GM18498 (cell line): ENCODE measurements around the gene THEM4.
A peak's percentile ranks its signal among the peaks of the same experiment; 100 is the strongest.
"Not testable (repeated sequence)": the region's sequence is repeated elsewhere in the genome, so short reads cannot be mapped to it uniquely, and the experiment has no call there.

Experiments used
- ATAC-seq: cut with Tn5 transposase; IDR thresholded peaks from one replicate; pipeline ENCODE4 v1.9.1; 2021; ENCODE audit warnings: mild to moderate bottlenecking, moderate library complexity; ENCODE audit not compliant: unreplicated experiment

The THEM4 gene

DNA sequence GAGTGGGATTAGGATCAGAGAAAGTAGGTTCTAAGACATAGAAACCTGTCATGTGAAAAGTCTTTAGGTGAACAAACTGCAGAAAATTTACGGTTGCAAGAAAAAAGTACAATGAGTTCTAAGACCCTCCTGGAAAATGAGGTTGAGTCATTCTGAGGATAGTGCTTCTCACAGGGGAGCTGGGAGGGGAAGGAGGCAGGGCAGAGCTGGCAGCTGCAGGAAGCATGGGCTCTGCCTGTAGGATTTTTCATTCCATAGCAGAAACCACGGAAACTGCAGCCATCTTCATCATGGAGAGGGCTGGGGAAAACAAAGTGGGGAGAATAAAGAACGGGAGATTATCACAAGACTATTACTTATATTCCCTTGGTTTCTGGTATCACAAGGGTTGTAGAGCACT lies 25.8 kb upstream of the THEM4 start:
- no peak for ATAC-seq

DNA sequence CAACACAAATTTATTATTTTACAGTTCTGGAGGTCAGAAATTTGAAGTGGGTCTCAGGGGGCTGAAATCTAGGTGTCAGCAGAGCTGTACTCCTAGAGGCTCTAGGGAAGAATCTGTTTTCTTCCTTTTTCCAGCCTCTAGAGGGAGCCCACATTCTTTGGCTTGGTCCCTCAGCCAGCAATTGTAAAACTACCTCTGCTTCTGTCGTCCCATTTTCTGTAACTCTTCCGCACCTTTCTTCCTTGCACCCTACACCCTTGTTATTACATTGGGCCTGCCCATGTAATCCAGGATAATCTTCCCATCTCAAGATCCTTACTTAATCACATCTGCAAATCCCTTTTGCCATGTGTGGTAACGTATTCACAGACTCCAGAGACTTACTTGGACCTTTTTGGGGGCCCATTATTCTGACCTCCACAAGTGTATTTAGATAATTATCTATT lies 24.8 kb upstream of the THEM4 start:
- ATAC-seq, result no peak

DNA sequence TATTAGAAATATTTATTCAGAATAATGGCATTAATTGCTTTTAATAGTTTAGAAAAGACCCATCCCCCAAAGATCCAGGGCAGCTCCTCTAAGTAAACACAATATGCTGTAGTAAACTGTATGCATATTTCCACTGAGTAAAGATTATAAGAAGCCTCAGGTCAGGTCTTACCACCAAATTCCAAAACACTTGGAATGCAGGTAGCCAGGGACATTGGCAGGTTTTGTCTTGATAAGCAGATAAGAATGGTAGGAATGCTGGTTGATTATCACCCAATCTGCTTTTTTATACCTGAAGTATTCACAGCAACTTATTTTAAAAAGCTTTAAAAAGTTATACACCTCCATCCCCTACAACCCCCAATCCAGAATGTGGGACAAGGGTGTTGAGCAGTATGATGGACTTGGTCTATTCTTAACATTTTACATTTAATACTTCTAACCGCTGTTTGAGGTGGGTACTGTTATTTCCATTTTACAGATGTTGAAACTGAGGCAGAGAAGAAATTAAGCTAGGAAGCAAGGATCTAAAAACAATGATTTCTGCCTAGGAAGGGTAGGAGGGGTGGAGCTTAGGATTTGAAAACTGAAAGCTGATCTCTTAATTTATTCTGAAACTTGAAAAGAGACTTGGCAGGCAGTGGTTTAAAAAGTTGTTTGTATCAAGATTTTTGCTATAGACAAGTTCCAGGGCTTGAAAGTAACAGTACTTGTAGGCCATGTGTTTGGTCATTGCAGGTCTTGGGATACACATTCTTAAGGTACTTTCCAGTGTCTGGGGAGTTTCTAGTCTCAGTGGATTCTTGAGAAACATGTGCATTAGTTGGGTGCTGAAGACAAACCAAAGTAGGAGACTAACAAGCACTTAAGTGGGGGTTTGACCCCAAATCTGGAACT lies 15.6 kb upstream of the THEM4 start:
- peak; percentile 51 for ATAC-seq

DNA sequence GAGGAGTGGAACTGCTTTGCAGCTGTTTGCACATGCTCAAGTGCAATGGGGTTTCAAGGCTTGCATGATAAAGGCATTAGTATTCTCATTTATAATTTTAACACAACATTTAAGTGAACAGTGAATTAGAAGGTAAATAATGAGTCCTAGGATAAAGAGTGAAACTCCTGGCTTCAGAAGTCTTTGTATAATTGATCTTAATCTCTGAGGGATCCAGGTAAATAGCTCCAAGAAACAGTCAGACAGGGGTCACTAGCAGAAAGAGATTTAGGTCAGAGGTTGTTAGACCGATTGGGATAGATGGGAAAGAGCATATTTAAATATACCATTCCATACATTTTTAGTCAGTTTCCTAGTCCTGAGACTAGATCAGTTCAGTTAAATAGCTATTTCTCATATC lies 14.1 kb upstream of the THEM4 start:
- ATAC-seq, result no peak

DNA sequence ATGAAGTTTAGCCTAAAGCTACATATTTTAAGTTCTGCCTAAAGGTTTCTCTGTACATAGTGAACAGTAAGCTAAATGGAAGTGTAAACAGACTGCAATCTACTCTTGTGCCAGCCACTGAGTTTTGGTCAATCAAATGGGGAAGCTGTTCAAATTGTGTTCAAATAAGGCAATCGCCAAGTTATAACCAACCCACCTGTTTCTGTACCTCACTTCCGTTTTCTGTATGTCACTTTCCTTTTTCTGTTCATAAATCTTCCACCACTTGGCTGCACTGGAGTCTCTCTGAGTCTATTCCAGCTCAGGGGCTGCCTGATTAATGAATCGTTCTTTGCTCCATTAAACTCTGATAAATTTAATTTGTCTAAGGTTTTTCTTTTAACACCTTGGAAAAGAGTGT lies 10.8 kb upstream of the THEM4 start:
- ATAC-seq, result no peak

DNA sequence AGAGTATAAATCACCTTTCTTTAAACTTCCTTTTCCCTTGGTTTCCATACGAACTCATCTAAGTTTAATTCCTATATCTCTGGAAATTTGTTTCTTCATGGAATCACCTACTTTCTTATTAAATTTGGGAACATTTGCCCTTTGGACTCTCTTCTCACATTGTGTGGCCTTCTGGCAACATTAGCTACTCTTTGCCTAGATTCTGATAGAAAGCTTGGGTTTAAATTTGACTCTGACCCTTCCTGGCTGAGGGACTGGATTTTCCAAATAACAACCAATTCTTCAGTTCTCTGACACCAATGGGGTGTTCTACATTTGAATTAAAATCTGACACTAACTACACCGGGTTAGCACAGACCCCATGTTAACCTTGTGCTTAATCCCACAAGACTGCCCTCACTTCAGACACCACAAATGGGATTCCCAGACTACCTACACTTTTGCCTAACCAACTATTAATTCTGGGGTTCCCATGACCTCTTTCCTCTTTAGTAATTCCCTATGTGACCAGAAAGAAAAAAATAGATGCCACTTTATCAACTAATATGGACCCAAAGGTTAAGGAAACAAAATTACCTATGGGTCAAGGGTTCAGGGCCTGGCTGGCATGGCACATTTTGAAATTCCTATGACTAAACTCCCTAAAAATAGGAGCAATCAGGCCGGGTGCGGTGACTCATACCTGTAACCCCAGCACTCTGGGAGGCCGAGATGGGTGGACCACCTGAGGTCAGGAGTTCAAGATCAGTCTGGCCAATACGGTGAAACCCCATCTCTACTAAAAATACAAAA lies 9.7 kb upstream of the THEM4 start:
- no peak for ATAC-seq

DNA sequence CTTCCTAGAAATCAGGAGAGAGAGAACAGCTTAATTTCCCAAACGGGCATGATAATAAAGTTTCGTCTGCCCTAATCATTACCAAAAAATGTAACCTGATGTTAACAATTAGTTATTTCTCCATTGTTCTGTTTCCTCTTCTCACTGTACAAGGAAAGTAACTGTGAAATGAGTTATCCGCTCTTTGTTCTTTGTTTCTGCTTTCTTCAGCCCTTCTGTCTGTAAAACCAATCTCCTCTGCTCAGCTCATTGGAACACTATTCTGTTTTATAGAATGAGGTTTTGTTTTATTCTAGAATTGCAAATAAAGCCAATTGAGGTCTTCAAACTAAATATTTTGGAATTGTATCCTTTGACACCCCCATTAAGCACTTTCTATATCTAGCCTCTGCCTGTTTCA lies 8.8 kb upstream of the THEM4 start:
- no peak for ATAC-seq

DNA sequence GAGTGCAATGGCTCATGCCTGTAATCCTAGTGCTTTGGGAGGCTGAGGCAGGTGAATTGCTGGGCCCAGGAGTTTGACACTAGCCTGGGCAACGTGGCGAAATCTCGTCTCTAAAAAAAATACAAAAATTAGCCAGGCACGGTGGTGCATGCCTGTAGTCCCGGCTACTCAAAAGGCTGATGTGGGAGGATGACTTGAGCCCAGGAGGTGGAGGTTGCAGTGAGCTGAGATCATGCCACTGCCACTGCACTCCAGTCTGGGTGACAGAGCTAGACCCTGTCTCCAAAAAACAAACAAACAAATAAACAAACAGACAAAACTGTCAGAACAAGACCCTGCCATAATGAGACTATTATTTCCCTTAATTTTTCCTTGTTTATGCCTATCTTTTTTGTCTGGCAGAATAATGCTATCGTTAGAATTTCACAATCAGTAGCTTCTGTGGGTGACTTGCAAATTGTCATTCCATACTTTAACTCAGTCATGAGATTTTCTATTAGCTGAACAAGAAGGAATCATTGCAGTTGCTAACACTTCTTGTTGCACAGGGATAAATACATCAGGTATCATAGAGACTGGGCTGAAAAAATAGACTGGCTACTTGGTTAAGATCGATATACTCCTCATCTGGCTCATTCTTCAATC lies 7.5 kb upstream of the THEM4 start:
- no peak for ATAC-seq

DNA sequence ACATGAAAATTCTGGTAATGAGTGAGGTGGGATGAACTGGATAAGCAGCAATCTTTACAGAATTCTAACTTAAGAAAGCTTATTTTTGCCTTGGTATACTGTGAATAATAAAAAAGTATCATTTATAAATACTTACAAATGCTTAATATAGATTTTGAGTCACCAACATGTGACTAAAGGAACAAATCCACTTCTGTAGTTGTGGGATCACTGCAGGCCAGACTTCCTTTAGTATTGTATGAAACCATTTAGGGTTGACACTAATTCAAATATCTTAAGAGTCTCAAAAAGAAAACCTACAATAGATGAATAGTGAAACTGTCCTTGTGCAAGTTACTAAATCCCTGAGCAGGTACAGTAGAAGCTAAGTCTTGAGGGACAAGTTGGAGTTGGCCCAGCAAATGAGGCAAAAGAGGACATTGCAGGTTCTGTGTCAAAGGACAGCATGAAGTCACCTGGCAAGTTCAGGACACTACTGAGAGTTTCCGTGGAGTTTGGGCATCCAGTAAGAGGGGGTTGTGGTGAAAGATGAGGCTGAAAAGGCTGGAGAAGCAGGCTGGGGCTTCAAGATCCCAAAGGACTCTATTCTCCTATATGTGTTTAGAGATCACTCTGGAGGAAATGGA lies 5.9 kb upstream of the THEM4 start:
- ATAC-seq, result no peak

DNA sequence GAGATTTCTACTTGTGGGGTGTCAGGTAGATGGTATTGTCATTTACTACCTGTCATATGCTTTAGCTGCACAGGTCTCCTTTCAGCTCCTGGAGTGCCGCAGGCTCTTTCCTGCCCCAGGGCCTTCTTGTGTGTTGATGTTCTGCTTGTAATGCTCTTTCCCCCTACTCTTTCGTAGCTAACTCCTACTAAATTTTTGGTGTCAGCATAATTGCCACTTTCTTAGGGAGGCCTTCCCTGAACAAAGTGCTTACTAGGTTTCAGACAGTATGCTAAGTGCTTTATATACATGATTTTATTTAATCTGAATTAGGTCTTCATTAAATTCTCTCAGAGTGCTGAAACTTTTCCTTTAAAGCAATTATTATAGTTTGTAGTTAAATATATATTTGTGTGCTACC lies 4.8 kb upstream of the THEM4 start:
- no peak for ATAC-seq

DNA sequence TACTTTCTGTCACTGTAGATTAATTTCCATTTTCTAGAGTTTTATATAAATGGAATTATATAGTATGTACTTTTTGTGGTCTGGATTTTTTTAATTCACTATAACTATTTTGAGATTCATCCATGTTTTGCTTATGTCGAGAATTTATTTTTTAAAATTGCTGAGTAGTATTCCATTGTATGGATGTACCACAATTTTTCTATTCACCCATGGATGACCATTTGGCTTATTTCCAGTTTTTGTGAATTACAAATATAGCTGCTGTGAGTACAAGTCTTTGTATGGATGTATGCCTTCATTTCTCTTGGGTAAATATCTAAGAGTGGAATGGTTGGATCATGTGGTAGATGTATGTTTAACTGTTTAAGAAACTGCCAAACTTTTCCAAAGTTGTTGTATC lies 3.7 kb upstream of the THEM4 start:
- ATAC-seq, result no peak

DNA sequence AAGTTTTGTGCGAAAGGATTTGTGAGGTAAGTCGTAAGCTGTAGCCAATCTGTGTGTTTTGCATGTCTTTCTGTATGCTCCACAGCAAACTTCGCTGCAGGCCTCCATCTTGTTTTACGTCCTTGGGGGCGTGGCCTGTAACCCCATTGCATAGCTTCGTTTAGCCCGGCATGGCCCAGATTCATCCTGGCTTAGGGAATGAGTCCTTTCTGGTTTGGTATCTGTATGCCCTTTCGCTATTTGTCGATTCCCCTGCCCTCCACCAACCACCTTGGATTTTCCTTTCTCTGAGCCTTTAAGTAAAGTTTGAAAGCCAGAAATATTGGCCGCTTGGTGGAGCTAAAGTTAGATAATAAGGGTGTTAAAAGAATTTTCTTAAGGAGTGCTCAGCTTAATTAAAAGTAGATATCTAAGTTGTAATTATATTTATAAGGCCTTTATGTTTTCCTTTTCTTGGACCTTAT lies 1.1 kb downstream of the THEM4 start:
- ATAC-seq, result no peak

DNA sequence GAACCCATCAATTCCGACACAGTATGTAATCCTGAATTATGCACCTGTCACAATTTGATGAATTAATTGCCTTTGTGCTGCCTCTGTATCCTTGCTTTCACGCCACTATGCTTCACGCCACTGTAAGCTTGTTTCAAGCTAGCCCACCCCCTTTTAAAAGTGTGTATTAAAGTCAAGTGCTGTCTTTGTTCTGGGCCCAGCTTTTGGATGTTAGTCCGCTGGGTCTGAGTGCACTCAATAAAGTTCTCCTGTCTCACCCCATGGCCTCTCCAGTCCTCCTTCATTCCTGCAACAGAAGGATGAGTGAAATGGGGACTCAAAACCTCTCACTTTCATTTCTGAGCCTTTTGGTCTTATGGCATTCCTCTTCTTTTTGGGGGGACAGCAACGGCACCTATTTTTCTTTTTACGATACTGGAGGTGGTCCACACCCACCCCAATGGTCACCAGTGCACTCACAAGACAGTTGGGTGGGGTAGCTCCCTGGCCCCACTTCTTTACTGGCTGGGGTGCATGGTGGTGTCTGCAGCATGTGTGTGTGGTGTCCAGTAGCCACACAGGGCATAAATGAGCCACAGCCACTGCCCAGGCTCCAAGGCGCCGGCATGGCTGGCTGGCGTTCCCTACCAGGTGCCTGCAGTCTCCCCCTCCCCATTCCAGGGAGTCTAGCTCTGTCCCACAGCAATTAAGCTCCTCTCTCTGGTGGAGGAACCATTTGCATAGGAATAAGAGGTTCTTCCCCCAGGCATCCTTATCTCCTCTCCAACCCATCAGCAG lies 1.8 kb downstream of the THEM4 start:
- no peak for ATAC-seq

DNA sequence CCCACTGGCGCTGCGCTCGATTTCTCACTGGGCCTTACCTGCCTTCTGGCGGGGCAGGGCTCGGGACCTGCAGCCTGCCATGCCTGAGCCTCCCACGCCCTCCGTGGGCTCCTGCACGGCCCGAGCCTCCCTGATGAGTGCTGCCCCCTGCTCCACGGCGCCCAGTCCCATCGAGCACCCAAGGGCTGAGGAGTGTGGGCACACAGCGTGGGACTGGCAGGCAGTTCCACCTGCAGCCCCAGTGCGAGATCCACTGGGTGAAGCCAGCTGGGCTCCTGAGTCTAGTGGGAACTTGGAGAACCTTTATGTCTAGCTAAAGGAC lies 3.0 kb downstream of the THEM4 start:
- not testable (repeated sequence) for ATAC-seq

DNA sequence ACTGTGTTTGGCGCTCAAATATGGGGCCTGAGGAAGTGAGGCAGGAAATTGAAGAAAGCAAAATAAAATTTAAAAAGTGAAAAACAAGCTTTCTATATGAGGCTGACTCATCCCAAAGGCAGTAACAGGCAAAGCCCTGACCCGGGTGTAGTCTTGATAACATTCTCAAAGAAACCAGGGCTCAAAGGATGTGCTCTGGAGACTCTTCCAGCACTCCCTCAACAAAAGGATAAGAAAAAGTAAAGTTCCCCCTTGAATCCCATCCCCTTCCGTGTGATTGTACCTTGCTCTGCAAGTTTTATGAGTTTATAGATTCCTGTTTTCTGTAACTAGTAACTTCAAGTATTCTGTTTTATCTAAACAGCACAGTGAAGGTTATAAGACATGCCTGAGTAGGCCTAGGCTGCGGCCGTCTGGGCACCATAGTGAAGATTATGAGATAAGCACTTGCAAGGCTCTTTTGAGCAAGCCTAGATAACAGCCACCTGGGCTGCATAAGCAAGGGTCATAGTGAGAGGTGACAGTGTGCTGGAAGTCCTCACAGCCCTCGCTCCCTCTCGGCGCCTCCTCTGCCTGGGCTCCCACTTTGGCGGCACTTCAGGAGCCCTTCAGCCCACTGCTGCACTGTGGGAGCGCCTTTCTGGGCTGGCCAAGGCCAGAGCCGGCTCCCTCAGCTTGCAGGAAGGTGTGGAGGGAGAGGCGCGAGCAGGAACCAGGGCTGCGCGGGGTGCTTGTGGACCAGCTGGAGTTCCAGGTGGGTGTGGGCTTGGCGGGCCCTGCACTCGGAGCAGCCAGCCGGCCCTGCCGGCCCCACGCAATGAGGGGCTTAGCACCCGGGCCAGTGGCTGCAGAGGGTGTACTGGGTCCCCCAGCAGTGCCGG lies 3.6 kb downstream of the THEM4 start:
- ATAC-seq, result not testable (repeated sequence)

DNA sequence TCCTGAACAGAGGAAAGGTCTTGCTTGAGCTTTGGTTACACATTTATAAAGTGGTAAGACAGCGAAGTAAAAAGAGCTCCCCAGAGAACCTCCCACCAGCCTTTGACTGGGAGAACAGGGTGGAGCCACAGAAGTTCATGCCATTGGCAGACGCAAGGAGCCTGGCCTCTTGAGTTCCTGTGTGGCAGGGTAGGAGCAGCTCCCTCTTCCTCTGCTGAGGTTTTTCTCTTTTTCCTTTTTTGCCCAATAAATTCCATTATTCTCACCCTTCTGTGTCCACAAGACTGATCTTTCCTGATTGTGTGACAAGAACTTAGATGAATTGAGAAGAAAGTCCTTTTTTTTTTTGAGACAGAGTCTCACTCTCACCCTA lies 4.3 kb downstream of the THEM4 start:
- ATAC-seq, result no peak

DNA sequence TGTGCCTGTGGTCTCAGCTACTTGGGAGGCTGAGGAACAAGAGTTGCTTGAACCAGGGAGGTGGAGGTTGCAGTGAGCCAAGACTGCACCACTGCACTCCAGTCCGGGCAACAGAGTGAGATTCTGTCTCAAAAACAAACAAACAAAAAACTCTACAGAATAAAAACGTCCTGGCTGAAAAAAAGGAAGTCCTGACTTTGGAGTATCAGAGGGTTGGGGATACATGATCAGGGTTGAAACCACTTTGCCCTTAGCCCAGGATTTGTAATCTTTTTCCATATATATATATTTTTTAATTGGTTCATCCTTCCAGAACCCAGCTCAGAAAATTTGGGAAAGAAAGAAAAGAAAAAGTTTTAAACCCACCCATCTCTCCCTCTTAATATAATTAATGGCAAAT lies 6.5 kb downstream of the THEM4 start:
- no peak for ATAC-seq

DNA sequence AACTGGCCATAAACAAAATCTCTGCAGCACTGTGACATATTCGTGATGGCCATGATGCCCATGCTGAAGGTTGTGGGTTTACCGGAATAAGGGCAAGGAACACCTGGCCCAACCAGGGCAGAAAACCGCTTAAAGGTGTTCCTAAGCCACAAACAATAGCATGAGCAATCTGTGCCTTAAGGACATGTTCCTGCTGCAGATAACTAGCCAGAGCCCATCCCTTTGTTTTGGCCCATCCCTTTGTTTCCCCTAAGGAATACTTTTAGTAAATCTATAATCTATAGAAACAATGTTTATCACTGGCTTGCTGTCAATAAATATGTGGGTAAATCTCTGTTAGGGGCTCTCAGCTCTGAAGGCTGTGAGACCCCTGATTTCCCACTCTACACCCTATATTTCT lies 8.5 kb downstream of the THEM4 start:
- ATAC-seq, result not testable (repeated sequence)

DNA sequence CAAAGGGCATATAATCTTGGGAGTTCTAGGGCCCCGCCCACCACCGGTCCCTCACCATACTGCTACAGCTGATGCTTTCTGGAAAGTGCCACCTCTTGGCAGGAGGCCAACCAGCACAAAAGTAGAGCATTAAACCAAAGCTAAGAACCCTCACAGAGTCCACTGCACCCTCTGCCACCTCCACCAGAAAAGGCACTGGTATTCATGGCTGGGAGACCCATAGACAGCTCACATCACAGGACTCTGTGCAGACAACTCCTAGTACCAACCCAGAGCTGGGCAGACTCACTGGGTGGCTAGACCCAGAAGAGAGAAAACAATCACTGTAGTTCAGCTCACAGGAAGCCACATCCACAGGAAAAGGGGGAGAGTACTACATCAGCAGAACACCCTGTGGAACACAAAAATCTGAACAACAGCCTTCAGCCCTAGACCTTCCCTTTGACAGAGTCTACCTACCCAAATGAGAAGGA lies 10.8 kb downstream of the THEM4 start:
- ATAC-seq, result no peak
